GM21619 (cell line): ENCODE results near the gene XPOT.

ENCODE experiments used
- ATAC-seq: cut with Tn5 transposase; IDR thresholded peaks from one replicate; pipeline ENCODE4 v1.9.1; 2021; ENCODE audit not compliant: unreplicated experiment

Gene XPOT

GRCh38 chr12:64466178-64466577 lies 62.0 kb downstream of the XPOT start:
- no peak for ATAC-seq

GRCh38 chr12:64468966-64469365 lies 64.8 kb downstream of the XPOT start:
- no peak for ATAC-seq

DNA sequence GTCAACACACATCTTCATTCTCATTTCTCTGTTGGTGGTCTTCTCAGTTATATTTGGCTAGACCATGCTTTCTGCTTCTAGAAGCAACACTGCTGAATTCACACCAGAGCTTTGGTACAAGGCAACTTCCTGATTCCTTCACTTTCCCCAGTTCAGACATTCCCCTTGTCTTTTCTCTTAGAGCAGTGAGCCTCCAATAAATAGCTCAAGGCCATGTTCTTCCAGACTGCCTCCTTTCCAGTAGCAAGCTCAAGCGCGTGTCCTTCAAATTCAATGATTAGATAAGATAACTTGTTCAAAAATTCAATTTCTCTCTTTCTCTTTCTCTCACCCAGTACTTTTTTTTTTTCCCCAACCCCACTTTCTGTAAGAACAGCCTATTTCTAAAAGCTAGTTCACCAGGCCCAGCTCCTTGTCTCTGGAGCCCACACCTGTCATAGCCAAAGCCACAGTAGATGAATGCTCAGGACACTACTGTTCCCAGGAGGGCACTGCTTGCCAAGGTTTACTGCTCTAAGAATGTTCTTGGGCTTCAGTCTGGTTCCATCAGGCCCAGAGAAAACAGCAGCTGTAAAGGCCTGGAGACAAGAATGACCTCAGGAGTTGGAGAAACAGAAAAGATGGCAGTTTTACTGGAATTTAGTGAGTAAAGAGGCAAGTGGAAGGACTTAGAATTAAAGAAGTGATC lies 65.4 kb downstream of the XPOT start:
- ATAC-seq = no peak

DNA sequence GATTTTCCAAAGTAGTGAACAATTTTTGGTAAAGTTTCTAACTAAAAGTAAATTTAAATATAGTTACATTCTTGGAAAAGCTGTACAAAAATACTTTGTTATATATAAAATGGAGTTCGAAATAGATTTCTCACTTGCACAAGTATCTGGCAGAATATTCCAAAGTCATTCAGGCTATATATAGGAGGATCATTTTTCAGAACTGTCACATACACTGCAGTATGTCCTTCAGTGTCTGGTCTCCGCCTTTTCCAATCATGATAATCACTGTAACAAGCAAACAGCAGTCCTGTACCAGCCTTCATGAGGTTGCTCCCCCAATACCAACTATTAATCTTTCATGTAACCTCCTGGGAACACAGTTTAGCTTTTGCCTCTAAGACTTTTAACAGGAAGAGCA lies 66.3 kb downstream of the XPOT start:
- no peak for ATAC-seq

DNA sequence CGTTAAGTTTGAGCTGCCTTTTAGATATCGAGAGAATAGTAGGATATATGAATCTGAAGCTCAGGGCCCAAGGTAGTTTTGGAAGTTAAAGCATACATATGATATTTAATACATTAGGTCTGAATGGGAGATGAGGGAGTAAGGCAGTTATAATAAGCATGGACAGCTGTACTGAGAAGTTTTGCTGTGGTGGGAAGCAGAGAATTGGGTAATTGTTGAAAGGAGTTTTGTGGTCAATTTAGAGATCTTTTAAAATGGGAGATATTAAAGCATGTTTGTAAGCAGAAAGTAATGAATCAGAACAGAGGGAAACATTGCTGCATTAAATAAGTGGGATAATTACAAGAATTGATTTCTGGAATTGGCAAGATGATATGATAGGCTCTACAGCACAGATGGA lies 69.0 kb downstream of the XPOT start:
- ATAC-seq = no peak

- ATAC-seq = no peak
These were observed 71.3 kb downstream of the XPOT start for GRCh38 chr12:64475518-64475917.

- ATAC-seq = no peak
These were observed 72.7 kb downstream of the XPOT start for GRCh38 chr12:64476844-64477243.

DNA sequence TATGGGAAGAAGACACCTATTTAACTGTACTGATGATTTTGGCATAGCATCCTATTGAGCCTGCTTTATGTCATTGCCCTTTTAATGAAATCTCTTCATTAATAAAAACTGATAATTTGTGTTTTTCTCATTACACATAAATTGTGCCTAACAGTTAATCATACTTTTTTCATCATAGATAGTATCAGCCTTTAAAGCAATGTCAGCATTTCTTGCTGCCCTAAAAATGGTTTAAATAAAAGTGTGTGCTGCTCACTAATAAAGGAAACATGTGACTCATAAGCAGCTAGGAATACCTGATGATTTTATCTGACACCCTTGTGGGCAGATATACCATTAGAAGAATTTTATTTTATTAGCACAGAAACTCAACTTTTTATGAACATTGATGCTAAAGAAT lies 74.5 kb downstream of the XPOT start:
- ATAC-seq = no peak

- ATAC-seq = no peak
These were observed 76.0 kb downstream of the XPOT start for GRCh38 chr12:64480148-64480547.

DNA sequence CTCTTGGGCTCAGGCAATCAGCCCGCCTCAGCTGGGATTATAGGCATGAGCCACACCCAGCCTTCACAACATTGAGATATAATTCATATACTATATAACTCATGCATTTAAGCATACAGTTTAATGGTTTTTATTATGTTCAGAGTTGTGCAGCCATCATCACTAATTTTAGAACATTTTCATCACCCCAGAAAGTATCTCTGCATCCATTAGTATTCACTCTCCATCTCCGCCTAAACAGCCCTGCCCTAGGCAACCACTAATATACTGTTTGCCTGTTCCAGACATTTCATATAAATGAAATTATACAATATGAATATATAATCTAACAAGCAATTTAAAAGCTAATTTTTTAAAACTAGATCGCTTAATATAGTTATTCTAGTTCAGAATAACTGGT lies 82.5 kb downstream of the XPOT start:
- ATAC-seq = no peak

DNA sequence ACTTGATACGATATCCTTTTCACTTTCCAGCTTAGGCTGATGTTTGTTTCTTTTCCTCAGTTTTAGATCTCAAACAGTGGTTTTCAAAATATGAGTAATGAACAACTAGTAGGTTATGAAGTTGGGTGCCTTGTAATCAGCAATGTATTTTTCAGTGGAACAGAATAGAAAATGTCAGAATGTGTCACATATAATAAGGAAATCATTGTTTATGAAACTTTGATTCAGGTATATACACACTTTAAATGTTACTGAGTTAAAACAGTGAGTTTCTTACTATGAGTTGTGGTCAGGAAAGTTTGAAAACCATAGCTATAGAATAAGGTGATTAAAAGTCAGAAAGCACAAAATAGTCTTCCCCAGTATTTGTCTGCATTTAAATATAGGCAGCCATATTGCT lies 87.5 kb downstream of the XPOT start:
- no peak for ATAC-seq

DNA sequence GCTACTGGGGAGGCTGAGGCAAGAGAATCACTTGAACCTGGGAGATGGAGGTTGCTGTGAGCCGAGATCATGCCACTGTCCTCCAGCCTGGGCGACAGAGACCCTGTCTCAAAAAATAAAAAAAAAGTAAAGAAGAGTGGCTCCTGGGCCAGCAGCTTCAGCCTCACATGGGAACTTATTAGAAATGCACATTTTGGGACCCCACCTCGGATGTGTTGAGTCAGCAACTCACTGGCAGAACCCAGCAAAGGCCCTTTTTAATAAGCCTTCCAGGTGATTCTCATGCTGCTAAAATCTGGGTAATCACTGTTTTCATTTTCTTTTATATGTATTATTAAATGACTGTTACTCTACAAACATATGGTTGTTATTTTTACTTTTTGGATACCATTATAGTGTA lies 89.3 kb downstream of the XPOT start:
- ATAC-seq = no peak

DNA sequence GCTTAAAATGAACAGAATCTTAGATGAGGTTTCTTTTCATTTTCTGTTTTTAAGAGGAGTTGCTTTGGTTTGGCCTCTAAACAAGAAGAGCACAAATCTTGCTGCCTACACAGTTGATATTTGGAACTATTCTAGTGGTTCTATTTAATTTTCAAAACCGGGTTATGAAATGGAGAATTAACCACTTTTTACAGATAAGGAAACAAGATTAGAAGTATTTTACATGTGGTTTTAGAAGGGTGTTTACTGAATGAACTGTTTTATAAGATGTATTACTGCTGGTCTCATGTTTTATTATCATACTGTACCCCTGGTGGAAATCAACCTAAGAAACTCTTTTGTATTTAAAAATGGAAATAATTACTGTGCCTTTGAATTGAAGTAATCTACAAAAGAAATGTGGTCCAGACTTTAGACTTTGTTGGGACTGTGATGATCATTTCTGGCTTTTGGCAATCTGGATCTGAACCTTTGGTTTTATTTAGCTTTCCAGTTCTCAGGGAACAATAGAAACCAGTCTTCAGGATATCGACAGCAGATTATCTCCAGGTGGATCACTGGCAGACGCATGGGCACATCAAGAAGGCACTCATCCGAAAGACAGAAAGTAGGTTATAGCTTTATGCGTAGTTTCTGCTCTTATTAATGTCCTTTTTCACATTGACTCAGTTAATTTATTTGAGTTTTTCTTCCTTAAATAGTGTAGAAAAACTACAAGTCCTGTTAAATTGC lies 91.0 kb downstream of the XPOT start:
- no peak for ATAC-seq

- ATAC-seq = no peak
These were observed 92.7 kb downstream of the XPOT start for GRCh38 chr12:64496839-64497400.

DNA sequence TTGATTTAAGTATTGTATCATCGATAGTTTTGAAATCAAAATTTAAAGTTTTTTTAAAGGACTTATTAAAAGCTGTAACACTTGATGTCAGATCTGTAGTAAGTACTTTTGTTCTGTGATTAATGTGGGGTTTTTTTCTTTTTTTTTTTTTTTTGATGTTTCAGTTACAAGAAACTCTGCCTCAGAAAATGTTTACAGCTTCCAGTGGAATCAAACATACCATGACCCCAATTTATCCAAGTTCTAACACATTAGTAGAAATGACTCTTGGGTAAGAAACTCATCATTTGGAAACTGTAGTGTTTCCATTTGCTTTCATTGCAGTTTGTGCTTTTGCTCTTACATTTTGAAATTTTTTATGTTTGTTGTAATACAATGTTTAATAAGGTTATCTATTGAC lies 93.3 kb downstream of the XPOT start:
- no peak for ATAC-seq

DNA sequence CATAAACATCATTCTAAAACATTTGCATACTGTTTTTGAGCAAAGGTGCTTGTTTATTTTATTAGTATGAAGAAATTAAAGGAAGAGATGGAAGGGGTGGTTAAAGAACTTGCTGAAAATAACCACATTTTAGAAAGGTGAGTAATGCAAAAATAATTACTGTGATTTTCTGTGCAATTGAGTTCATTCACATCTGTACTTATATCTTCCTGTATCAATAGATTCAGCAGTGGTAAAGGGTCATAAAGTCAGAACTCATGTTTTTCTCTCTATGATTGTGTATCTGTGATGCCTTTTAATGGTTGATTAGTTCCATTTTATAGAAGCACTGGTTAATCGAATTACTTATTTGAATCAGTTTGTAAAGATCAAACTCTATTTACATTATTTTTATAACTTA lies 93.7 kb downstream of the XPOT start:
- no peak for ATAC-seq

DNA sequence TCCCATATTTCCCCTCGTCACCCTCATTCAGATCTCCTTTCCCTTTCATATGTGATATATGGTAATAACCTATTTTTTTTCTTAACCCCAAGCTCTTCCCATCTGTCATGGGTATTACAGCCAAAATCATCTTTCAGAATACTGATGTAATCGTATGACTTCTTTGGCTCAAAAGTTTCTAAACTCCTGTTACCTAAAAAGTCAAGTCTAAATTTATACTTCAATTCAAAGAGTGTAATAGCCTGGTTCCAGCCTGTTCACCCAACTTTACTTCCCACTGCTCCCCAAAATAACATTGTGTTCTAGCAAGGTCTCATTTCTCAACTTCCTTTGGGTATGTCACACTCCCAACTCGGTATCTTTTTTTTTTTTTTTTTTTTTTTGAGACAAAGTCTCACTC lies 96.2 kb downstream of the XPOT start:
- ATAC-seq = no peak
